Loucy (cell line): Measurements from ENCODE around the gene BEAN1.

ENCODE experiments used
- EZH2phosphoT487 ChIP-seq: fragments of 200-600 bp; IDR thresholded peaks from 2 replicates; pipeline ENCODE4 v1.6.1; 2018; ENCODE audit warnings: antibody characterized with exemption, mild to moderate bottlenecking, moderate library complexity, borderline replicate concordance
- TF ChIP-seq, protein P1 (sequence below): fragments of 200-600 bp; sonication (generic); conservative IDR thresholded peaks from 2 replicates; pipeline ENCODE4 v1.5.1; 2014; ENCODE audit warnings: mild to moderate bottlenecking, antibody characterized with exemption, low read length

DNA sequence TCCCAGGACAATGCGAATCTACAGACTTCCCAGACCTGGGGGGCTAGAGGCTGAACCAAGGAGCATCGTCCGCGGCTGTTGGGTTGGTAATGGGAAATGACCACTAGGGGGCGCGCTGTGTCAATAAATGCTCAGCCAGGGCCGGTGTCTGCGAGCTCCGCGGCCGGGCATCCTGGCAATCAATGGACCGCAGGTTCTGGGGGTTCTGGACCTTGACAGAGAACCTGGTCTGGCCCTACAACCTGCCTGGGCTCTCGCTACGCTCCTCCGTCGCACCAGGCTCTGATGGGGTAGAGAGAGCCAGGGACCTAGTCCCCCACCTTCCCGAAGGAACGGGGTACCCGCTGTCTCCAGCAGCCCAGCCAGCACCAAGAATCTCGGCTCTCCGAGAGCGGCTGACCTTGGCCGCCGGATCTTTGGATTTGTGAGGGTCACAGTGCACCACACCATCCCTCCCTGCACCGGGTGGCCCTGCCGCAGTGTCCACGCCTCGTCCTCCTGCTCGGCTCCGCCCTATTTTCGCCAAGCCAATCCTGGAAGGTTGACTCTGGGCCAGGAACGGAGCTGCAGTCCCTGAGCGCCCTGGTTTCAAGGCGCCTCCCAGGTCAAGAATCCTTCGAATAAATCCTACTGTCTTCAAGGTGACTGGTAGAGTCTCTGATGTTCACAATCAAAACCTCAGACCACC, 20.4 kb upstream of the BEAN1 start:
- TF ChIP-seq, protein P1, sequence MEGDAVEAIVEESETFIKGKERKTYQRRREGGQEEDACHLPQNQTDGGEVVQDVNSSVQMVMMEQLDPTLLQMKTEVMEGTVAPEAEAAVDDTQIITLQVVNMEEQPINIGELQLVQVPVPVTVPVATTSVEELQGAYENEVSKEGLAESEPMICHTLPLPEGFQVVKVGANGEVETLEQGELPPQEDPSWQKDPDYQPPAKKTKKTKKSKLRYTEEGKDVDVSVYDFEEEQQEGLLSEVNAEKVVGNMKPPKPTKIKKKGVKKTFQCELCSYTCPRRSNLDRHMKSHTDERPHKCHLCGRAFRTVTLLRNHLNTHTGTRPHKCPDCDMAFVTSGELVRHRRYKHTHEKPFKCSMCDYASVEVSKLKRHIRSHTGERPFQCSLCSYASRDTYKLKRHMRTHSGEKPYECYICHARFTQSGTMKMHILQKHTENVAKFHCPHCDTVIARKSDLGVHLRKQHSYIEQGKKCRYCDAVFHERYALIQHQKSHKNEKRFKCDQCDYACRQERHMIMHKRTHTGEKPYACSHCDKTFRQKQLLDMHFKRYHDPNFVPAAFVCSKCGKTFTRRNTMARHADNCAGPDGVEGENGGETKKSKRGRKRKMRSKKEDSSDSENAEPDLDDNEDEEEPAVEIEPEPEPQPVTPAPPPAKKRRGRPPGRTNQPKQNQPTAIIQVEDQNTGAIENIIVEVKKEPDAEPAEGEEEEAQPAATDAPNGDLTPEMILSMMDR, result peak; percentile 88
- TF ChIP-seq EZH2phosphoT487, result no peak
